PC-9 (cell line): Measurements from ENCODE around the gene VGLL4. TPM values are rescaled to one million over a fixed set of nuclear protein-coding genes. Genes with fewer than 3 reads are reported as not detected.

Source experiments
- BruUV-seq: library from RNA; stranded (reverse); fragments of 400-500 nt; replicated peaks from 2 replicates; lab custom pipeline; 2021; lab: Mats Ljungman, UMichigan
- CTCF ChIA-PET: fragments of 300-600 bp; sonication (Branson Sonifier 250); formaldehyde crosslinking; loops from one replicate; lab custom pipeline; 2022; ENCODE audit warnings: antibody characterized with exemption; lab: Charles Lee
- POLR2A ChIA-PET: fragments of 300-600 bp; sonication (Branson Sonifier 250); formaldehyde crosslinking; loops from one replicate; lab custom pipeline; 2022; ENCODE audit warnings: antibody characterized with exemption; ENCODE audit not compliant: unreplicated experiment; lab: Charles Lee
- DNase-seq, 2 experiments: peaks; one replicate each; pipeline versions ENCODE4 v3.0.0 to v3.0.0-alpha.2; 2015 to 2022; ENCODE audit warnings: mixed read lengths in 1 of 2
- H2AFZ ChIP-seq: fragments of 200-600 bp; sonication (generic); 2 replicates; pipeline ENCODE4 v1.8.1; 2017; ENCODE audit warnings: antibody characterized with exemption
- H3F3A ChIP-seq: fragments of 200-600 bp; sonication (generic); 2 replicates; pipeline ENCODE4 v1.8.1; 2017; ENCODE audit warnings: antibody characterized with exemption, mild to moderate bottlenecking, low read depth; ENCODE audit not compliant: insufficient read depth
- H3K27ac ChIP-seq: fragments of 200-600 bp; sonication (generic); 2 replicates; pipeline ENCODE4 v1.6.1; 2016; ENCODE audit warnings: mixed run types
- H3K27me3 ChIP-seq: fragments of 200-600 bp; sonication (generic); 2 replicates; pipeline ENCODE4 v1.6.1; 2016; ENCODE audit warnings: low read depth, mixed run types; ENCODE audit not compliant: insufficient read depth
- H3K36me3 ChIP-seq: fragments of 200-600 bp; sonication (generic); 2 replicates; pipeline ENCODE4 v1.6.1; 2016; ENCODE audit warnings: low read depth, mixed run types
- H3K4me1 ChIP-seq: fragments of 200-600 bp; sonication (generic); replicated peaks from 2 replicates; pipeline ENCODE4 v1.6.1; 2016; ENCODE audit warnings: mixed run types; ENCODE audit not compliant: insufficient read depth
- H3K4me2 ChIP-seq: fragments of 200-600 bp; sonication (generic); 2 replicates; pipeline ENCODE4 v1.6.1; 2017; ENCODE audit warnings: mixed run types
- H3K4me3 ChIP-seq: fragments of 200-600 bp; sonication (generic); 2 replicates; pipeline ENCODE4 v1.6.1; 2016; ENCODE audit warnings: mixed run types
- H3K79me2 ChIP-seq: fragments of 200-600 bp; sonication (generic); 2 replicates; pipeline ENCODE4 v1.6.1; 2017; ENCODE audit warnings: low read depth, mixed run types
- H3K9me2 ChIP-seq: fragments of 200-600 bp; sonication (generic); 2 replicates; pipeline ENCODE4 v1.8.1; 2017; ENCODE audit warnings: mild to moderate bottlenecking; ENCODE audit not compliant: insufficient read depth
- H3K9me3 ChIP-seq: fragments of 200-600 bp; sonication (generic); 2 replicates; pipeline ENCODE4 v1.8.1; 2016; ENCODE audit warnings: low read depth; ENCODE audit not compliant: insufficient read depth
- H4K20me1 ChIP-seq: fragments of 200-600 bp; sonication (generic); 2 replicates; pipeline ENCODE4 v1.8.1; 2017; ENCODE audit not compliant: insufficient read depth
- CTCF ChIP-seq: fragments of 200-600 bp; sonication (generic); conservative IDR thresholded peaks from 2 replicates; pipeline ENCODE4 v1.6.1; 2017; ENCODE audit warnings: mixed run types, antibody characterized with exemption, mild to moderate bottlenecking, moderate library complexity
- EZH2 ChIP-seq: fragments of 200-600 bp; sonication (generic); IDR thresholded peaks from 2 replicates; pipeline ENCODE4 v1.8.0; 2017; ENCODE audit warnings: antibody characterized with exemption, low read depth
- intact Hi-C: fragments of 100-400 bp; cut with micrococcal nuclease; formaldehyde crosslinking; loops from one replicate; pipeline ENCODE4 v1.10.0; 2022; ENCODE audit not compliant: unreplicated experiment
- total RNA-seq: library from RNA; stranded (reverse); gene quantifications from 2 replicates; pipeline ENCODE4 v1.2.3, GENCODE V29; 2021

The VGLL4 gene
- total RNA-seq, 1 experiment from 2014 or later: 42.2 TPM

- peaks cover 8% of the 10 kb centered on the region for H3F3A ChIP-seq
- no peaks in the 10 kb centered on the region for H3K9me2 ChIP-seq
- no peaks in the 10 kb centered on the region for H3K79me2 ChIP-seq
- H3K4me1 ChIP-seq: no peaks in the 10 kb centered on the region
- TF ChIP-seq CTCF: no peak
- no peak for TF ChIP-seq EZH2
- H3K27ac ChIP-seq: no peak overlapping the region
- 0 out of 2 replicates have a peak, but pooled peaks cover 7% of the 10 kb centered on the region for H4K20me1 ChIP-seq
- no TSS peak for BruUV-seq
- no peak for DNase-seq
- intact Hi-C loops: no loop called here
- H3K4me3 ChIP-seq: no peak overlapping the region
- no peak overlapping the region for H2AFZ ChIP-seq
- H3K9me3 ChIP-seq: no peaks in the 10 kb centered on the region
- no peaks in the 10 kb centered on the region for H3K27me3 ChIP-seq
- no peak overlapping the region for H3K4me2 ChIP-seq
- ChIA-PET CTCF (no interaction called here), POLR2A (no interaction called here)
- H3K36me3 ChIP-seq: no peaks in the 10 kb centered on the region
These were observed 99.7 kb downstream of the VGLL4 start for GRCh38 chr3:11543948-11544387.

- CTCF ChIA-PET: no interaction called here
- H4K20me1 ChIP-seq: 0 out of 2 replicates have a peak, but pooled peaks cover 9% of the 10 kb centered on the region
- TF ChIP-seq CTCF (no peak), EZH2 (no peak)
- no peak overlapping the region for H3K4me3 ChIP-seq
- DNase-seq: no peak
- no peaks in the 10 kb centered on the region for H3K27me3 ChIP-seq
- no TSS peak for BruUV-seq
- no peak overlapping the region for H3K27ac ChIP-seq
- H3F3A ChIP-seq: peaks cover 3% of the 10 kb centered on the region
- H3K9me2 ChIP-seq: no peaks in the 10 kb centered on the region
- POLR2A ChIA-PET: interaction anchor here (0.6 kb wide), 1 partner anchor 106 kb away, joined by 3 read pairs; no protein-coding TSS in a partner anchor
- H2AFZ ChIP-seq: no peak overlapping the region
- H3K9me3 ChIP-seq: no peaks in the 10 kb centered on the region
- H3K36me3 ChIP-seq: no peaks in the 10 kb centered on the region
- H3K4me2 ChIP-seq: no peak overlapping the region
- no peaks in the 10 kb centered on the region for H3K4me1 ChIP-seq
- no peaks in the 10 kb centered on the region for H3K79me2 ChIP-seq
- intact Hi-C loops: no loop called here
These were observed 100.4 kb downstream of the VGLL4 start for GRCh38 chr3:11543141-11543947.

GRCh38 chr3:11542551-11542950 is 101.2 kb downstream of the VGLL4 start:
- no peaks in the 10 kb centered on the region for H3K9me3 ChIP-seq
- H3K27ac ChIP-seq: no peak overlapping the region
- intact Hi-C loops: no loop called here
- H3K27me3 ChIP-seq: no peaks in the 10 kb centered on the region
- peaks cover 3% of the 10 kb centered on the region; the same call in 1 of the 2 replicates for H3F3A ChIP-seq
- BruUV-seq: no TSS peak
- no peak for DNase-seq
- H3K36me3 ChIP-seq: no peaks in the 10 kb centered on the region
- H3K4me3 ChIP-seq: no peak overlapping the region
- TF ChIP-seq EZH2 (no peak), CTCF (no peak)
- H3K9me2 ChIP-seq: no peaks in the 10 kb centered on the region
- 0 out of 2 replicates have a peak, but pooled peaks cover 9% of the 10 kb centered on the region for H4K20me1 ChIP-seq
- no peak overlapping the region for H2AFZ ChIP-seq
- H3K79me2 ChIP-seq: no peaks in the 10 kb centered on the region
- H3K4me1 ChIP-seq: no peaks in the 10 kb centered on the region
- H3K4me2 ChIP-seq: no peak overlapping the region
- CTCF ChIA-PET: no interaction called here
- POLR2A ChIA-PET: interaction anchor here (0.6 kb wide), 1 partner anchor 107 kb away, joined by 3 read pairs; no protein-coding TSS in a partner anchor
